HG03558 (cell line): ENCODE measurements around the gene GBX1.

ENCODE experiments used
- ATAC-seq: cut with Tn5 transposase; IDR thresholded peaks from one replicate; pipeline ENCODE4 v1.9.1; 2021; ENCODE audit warnings: moderate number of reproducible peaks; ENCODE audit not compliant: unreplicated experiment; ENCODE audit errors: extremely low read depth

Gene GBX1

GRCh38 chr7:151195616-151196450, 28.3 kb upstream of the GBX1 start:
- ATAC-seq: no peak

- ATAC-seq: no peak
These were observed 26.7 kb upstream of the GBX1 start for GRCh38 chr7:151194188-151194587.

- ATAC-seq: no peak
These were observed 25.9 kb upstream of the GBX1 start for GRCh38 chr7:151193203-151193978.

GRCh38 chr7:151192002-151192539, 24.6 kb upstream of the GBX1 start:
- no peak for ATAC-seq

GRCh38 chr7:151191544-151191943, 24.1 kb upstream of the GBX1 start:
- ATAC-seq: no peak

- ATAC-seq: no peak
These were observed 21.5 kb upstream of the GBX1 start for GRCh38 chr7:151189038-151189437.

GRCh38 chr7:151188252-151188542, 20.7 kb upstream of the GBX1 start:
- no peak for ATAC-seq

GRCh38 chr7:151187409-151188251, 20.1 kb upstream of the GBX1 start:
- ATAC-seq: no peak

GRCh38 chr7:151186640-151187408, 19.3 kb upstream of the GBX1 start, which contains the start of gene ASB10:
Gene ASB10, minus strand, starts transcription at chr7:151187250. Its CDS starts 120 bp downstream, at chr7:151187130.
- ATAC-seq: no peak

GRCh38 chr7:151185762-151186639, 18.5 kb upstream of the GBX1 start:
- ATAC-seq: no peak

GRCh38 chr7:151181011-151181431, 13.5 kb upstream of the GBX1 start:
- ATAC-seq: no peak

- no peak for ATAC-seq
These were observed 12.5 kb upstream of the GBX1 start for GRCh38 chr7:151179946-151180345.

- ATAC-seq: no peak
These were observed 11.9 kb upstream of the GBX1 start for GRCh38 chr7:151179287-151179860.

- no peak for ATAC-seq
These were observed 11.3 kb upstream of the GBX1 start for GRCh38 chr7:151178831-151179230.

GRCh38 chr7:151178236-151178635, 10.7 kb upstream of the GBX1 start:
- ATAC-seq: no peak

GRCh38 chr7:151177310-151177709, 9.8 kb upstream of the GBX1 start:
- ATAC-seq: no peak

GRCh38 chr7:151176401-151176800, 8.9 kb upstream of the GBX1 start:
- ATAC-seq: no peak

GRCh38 chr7:151175793-151176311, 8.4 kb upstream of the GBX1 start:
- ATAC-seq: no peak
